ENCODE data around the gene TMEM170A.

Gene TMEM170A

GRCh38 chr16:75486676-75487313 lies 22.3 kb upstream of the TMEM170A start:
- DNase-seq (ENCODE audit: low spot score), result peak; percentile 61
- TF ChIP-seq CTCF (IDR thresholded peaks at IDR 0.05; ENCODE audit: borderline replicate concordance, control extremely low read depth, extremely low read depth, insufficient read depth, missing control alignments), result no peak
- in situ Hi-C loops (cut with MboI; ENCODE audit: low sequenced_read_pairs, unreplicated experiment), result loop anchor here (10.0 kb wide), 1 partner anchor 278 kb away; no protein-coding TSS in a partner anchor

GRCh38 chr16:75486014-75486675 lies 21.7 kb upstream of the TMEM170A start:
- in situ Hi-C loops (cut with MboI; ENCODE audit: low sequenced_read_pairs, unreplicated experiment), result loop anchor here (10.0 kb wide), 1 partner anchor 279 kb away; no protein-coding TSS in a partner anchor
- peak; percentile 7 for DNase-seq (ENCODE audit: low spot score)
- no peak for TF ChIP-seq CTCF (IDR thresholded peaks at IDR 0.05; ENCODE audit: borderline replicate concordance, control extremely low read depth, extremely low read depth, insufficient read depth, missing control alignments)

- in situ Hi-C loops (cut with MboI; ENCODE audit: low sequenced_read_pairs, unreplicated experiment), result loop anchor here (10.0 kb wide), 1 partner anchor 279 kb away; no protein-coding TSS in a partner anchor
- TF ChIP-seq CTCF (IDR thresholded peaks at IDR 0.05; ENCODE audit: borderline replicate concordance, control extremely low read depth, extremely low read depth, insufficient read depth, missing control alignments), result no peak
- peak; percentile 23 for DNase-seq (ENCODE audit: low spot score)
Measured at GRCh38 chr16:75485230-75486013, 20.9 kb upstream of the TMEM170A start.

GRCh38 chr16:75483222-75483621 lies 18.7 kb upstream of the TMEM170A start:
- no peak for DNase-seq (ENCODE audit: low spot score)
- in situ Hi-C loops (cut with MboI; ENCODE audit: low sequenced_read_pairs, unreplicated experiment), result loop anchor here (10.0 kb wide), 1 partner anchor 282 kb away; no protein-coding TSS in a partner anchor

GRCh38 chr16:75482434-75483205 lies 18.1 kb upstream of the TMEM170A start:
- no peak for TF ChIP-seq CTCF (IDR thresholded peaks at IDR 0.05; ENCODE audit: borderline replicate concordance, control extremely low read depth, extremely low read depth, insufficient read depth, missing control alignments)
- in situ Hi-C loops (cut with MboI; ENCODE audit: low sequenced_read_pairs, unreplicated experiment), result loop anchor here (10.0 kb wide), 1 partner anchor 282 kb away; no protein-coding TSS in a partner anchor
- no peak for DNase-seq (ENCODE audit: low spot score)

More at GRCh38 chr16:75483222-75483621, 18.7 kb upstream of the TMEM170A start:
- no peak for TF ChIP-seq CTCF (IDR thresholded peaks at IDR 0.05; ENCODE audit: borderline replicate concordance, control extremely low read depth, extremely low read depth, insufficient read depth, missing control alignments)
